HG03469 (cell line): Measurements from ENCODE around the gene FGF1.

Experiments
- ATAC-seq: cut with Tn5 transposase; IDR thresholded peaks from one replicate; pipeline ENCODE4 v1.9.1; 2021; ENCODE audit warnings: mild to moderate bottlenecking, moderate library complexity, moderate number of reproducible peaks; ENCODE audit not compliant: unreplicated experiment

Gene FGF1

DNA sequence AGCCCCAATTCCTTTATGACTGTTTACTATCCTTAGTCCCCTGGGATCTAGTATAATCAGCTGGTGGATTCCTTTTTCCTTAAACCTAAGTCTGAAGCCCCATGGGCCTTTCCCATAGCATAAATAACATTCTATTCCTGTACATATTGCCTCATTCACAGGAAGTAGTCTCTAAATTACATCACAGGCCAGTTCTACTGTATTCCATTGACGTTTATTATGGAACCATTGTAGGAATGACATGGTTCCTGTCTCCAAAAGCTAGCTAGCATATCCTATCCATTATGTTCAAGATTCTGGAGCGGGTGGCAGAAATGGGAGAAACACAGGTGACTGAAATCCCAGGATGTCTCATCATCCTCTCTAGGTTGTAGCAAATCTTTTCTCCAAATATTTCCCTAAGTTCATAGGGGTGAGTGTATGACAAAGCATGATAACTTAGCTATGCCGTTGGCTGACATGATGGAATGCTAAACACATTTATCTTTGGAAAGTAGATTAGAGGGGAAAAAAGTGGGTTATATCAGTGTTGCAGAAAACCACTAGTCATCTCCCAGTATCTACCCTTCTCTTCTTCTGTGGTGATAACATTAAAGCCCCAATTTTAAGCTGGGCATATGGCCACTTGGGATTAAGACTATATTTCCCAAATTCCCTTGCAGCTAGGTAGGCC, 140.1 kb downstream of the FGF1 start:
- no peak for ATAC-seq

GRCh38 chr5:142544946-142545649, 140.8 kb downstream of the FGF1 start:
- no peak for ATAC-seq

DNA sequence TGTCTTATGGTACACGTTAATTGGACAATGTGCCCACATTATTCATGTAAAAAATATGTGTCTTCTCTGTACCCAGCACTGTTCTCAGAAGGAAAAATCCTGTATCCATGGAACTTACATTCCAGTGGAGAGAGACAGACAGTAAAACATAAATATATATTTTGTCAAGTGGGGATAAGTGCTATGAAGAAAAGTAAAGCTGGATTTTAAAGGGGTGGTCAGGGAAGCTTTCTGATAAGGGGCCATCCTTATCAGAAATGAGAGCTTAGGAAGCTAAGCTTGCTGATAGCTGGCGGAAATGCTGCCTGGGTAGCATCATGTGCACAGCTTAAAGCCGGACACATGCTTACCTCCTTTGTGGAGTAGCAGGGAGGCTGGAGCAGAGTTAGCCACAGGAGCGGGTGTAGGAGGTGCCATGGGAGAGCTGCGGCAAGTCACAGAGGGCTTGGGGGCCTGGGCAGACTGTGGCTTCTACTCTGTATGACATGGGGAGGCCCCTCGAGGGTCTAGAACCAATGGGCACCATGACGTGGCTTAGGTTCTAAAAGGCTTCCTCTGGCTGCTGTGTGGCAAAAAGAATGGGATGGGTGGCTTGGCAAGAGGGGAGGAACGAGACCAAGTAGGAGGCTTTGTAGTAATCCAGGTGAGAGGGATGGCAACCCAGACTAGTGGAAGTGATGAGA, 141.7 kb downstream of the FGF1 start:
- no peak for ATAC-seq

DNA sequence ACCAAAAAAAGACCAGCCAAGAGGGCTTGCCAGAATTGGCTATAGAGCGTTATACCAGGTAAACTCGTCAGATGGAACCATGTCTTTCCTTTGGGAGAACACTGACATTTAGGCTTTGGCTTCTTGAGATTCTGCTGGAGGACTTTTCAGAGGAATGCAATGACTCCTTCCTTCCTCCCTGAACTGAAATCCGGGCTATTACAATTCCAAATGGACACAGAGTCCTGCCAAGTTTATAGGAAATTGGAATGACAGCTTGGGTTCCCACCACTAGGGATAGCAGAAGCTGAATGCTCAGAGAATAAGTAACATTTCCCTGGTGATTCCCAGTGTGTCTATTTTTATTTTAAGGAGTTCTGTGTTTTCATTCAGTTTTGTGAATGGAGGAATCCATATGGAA, 143.0 kb downstream of the FGF1 start:
- ATAC-seq: no peak
